Measurements from ENCODE around the gene VPS8. TPM values are rescaled to one million over a fixed set of nuclear protein-coding genes. Genes with fewer than 3 reads are reported as not detected.

The VPS8 gene
- total RNA-seq, 1 experiment from 2014 or later = 39.7 TPM

- Histone ChIP-seq H3K79me2 (ENCODE audit: insufficient read depth, low read length) (no peaks in the 10 kb centered on the region), H3K9me3 (ENCODE audit: control insufficient read depth, low read depth, low read length) (no peaks in the 10 kb centered on the region), H2BK20ac (ENCODE audit: low read depth, low read length, poor library complexity, severe bottlenecking) (no peak overlapping the region), H2BK12ac (ENCODE audit: insufficient read length, low read depth, low read length) (no peak overlapping the region), H3K4ac (ENCODE audit: low read depth, low read length) (no peak overlapping the region), H3K4me1 (ENCODE audit: insufficient read depth, low read length) (no peaks in the 10 kb centered on the region), H4K5ac (ENCODE audit: insufficient read length, low read depth, low read length) (no peak overlapping the region), H2BK5ac (ENCODE audit: insufficient read length, low read length) (no peak overlapping the region), H4K20me1 (ENCODE audit: control insufficient read depth, insufficient read depth, insufficient read length) (no peaks in the 10 kb centered on the region), H3K79me1 (ENCODE audit: insufficient read depth, low read depth, low read length, poor library complexity, severe bottlenecking) (no peaks in the 10 kb centered on the region), H3K23me2 (ENCODE audit: insufficient read length, low read depth, low read length, poor library complexity, severe bottlenecking) (no peaks in the 10 kb centered on the region), H3T11ph (ENCODE audit: low read length) (no peak overlapping the region), H3K4me2 (ENCODE audit: insufficient read depth, insufficient read length, low read length) (no peak overlapping the region), H4K8ac (replicated peaks; ENCODE audit: insufficient read length, low read depth, low read length) (no peak overlapping the region), H2AK5ac (ENCODE audit: insufficient read length, low read length) (no peak overlapping the region), H3K27me3 (ENCODE audit: insufficient read depth, low read length) (no peaks in the 10 kb centered on the region), H3K27ac (ENCODE audit: insufficient read length, low read depth, low read length) (no peak overlapping the region), H2BK120ac (ENCODE audit: low read depth, low read length, poor library complexity, severe bottlenecking) (no peak overlapping the region), H2AFZ (ENCODE audit: low read length) (no peak overlapping the region), H3K14ac (ENCODE audit: insufficient read depth, low read length) (no peak overlapping the region), H3K18ac (ENCODE audit: insufficient read length, low read depth, low read length) (no peak overlapping the region), H3K9ac (ENCODE audit: extremely low read depth, insufficient read length, low read length) (no peak overlapping the region), H3K56ac (ENCODE audit: insufficient read length, low read depth, low read length) (no peak overlapping the region), H4K91ac (ENCODE audit: insufficient read length, low read depth, low read length) (no peak overlapping the region), H3K23ac (ENCODE audit: insufficient read length, low read depth, low read length) (no peak overlapping the region), H2BK15ac (ENCODE audit: low read depth, low read length) (no peak overlapping the region)
- DNase-seq = no peak
- TF ChIP-seq CTCF (conservative IDR thresholded peaks at IDR 0.05) = no peak
- Mint-ChIP-seq H3K27me3 (ENCODE audit: low read depth) (no peaks in the 10 kb centered on the region), H3K4me3 (no peak overlapping the region), H3K4me1 (peaks cover 0 to 6% of the 10 kb centered on the region in 2 experiments; a peak in 2 of 4 replicates), H3K36me3 (ENCODE audit: insufficient read depth in 1 of 3, low read depth in 3 of 3) (peaks cover 6 to 22% (median 12%) of the 10 kb centered on the region in 3 experiments; a peak in 4 of 7 replicates), H3K9me3 (no peaks in the 10 kb centered on the region), H3K27ac (no peak overlapping the region)
- WGBS (ENCODE audit: extremely low coverage, insufficient read length, low lambda C conversion rate) = no CpG with 5 or more reads among the region's 6 CpGs
Measured at GRCh38 chr3:184927796-184928315, 115.9 kb downstream of the VPS8 start.
